Epithelial cell of esophagus (primary cell): ENCODE measurements around the gene SEMA6A.
"Not testable (repeated sequence)": the region's sequence is repeated elsewhere in the genome, so short reads cannot be mapped to it uniquely, and the experiment has no call there.

ENCODE experiments used
- DNase-seq: peaks from one replicate; pipeline ENCODE4 v3.0.0; 2010; ENCODE audit warnings: low read depth
- H3K4me3 ChIP-seq: 2 replicates; pipeline ENCODE4 v1.5.1; 2011; ENCODE audit warnings: mild to moderate bottlenecking, low read length, control low read depth
- TF ChIP-seq, protein P1 (sequence below): IDR thresholded peaks from 2 replicates; pipeline ENCODE4 v1.5.1; 2011; ENCODE audit warnings: low read depth, mild to moderate bottlenecking, low read length, control low read depth, inconsistent platforms; ENCODE audit not compliant: insufficient read depth; ENCODE audit errors: missing control alignments

SEMA6A gene

DNA sequence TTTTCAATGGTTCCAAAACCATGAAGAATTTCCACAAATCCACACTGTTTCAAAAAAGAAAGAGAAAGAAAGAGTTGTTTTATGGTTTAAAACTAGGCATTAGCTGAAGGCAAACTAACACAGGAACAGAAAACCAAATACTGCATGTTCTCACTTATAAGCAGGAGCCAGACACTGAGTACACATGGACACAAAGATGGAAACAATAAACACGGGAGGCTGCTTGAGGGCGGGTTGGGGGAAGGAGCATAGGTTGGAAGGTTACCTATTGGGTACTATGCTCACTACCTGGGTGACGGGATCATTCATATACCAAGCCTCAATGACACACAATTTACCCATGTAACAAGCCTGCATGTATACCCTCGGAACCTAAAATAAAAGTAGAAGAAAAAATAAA is 45.0 kb downstream of the SEMA6A start:
- no peak for DNase-seq
- TF ChIP-seq, protein P1, sequence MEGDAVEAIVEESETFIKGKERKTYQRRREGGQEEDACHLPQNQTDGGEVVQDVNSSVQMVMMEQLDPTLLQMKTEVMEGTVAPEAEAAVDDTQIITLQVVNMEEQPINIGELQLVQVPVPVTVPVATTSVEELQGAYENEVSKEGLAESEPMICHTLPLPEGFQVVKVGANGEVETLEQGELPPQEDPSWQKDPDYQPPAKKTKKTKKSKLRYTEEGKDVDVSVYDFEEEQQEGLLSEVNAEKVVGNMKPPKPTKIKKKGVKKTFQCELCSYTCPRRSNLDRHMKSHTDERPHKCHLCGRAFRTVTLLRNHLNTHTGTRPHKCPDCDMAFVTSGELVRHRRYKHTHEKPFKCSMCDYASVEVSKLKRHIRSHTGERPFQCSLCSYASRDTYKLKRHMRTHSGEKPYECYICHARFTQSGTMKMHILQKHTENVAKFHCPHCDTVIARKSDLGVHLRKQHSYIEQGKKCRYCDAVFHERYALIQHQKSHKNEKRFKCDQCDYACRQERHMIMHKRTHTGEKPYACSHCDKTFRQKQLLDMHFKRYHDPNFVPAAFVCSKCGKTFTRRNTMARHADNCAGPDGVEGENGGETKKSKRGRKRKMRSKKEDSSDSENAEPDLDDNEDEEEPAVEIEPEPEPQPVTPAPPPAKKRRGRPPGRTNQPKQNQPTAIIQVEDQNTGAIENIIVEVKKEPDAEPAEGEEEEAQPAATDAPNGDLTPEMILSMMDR: no peak
- no peak overlapping the region for H3K4me3 ChIP-seq

DNA sequence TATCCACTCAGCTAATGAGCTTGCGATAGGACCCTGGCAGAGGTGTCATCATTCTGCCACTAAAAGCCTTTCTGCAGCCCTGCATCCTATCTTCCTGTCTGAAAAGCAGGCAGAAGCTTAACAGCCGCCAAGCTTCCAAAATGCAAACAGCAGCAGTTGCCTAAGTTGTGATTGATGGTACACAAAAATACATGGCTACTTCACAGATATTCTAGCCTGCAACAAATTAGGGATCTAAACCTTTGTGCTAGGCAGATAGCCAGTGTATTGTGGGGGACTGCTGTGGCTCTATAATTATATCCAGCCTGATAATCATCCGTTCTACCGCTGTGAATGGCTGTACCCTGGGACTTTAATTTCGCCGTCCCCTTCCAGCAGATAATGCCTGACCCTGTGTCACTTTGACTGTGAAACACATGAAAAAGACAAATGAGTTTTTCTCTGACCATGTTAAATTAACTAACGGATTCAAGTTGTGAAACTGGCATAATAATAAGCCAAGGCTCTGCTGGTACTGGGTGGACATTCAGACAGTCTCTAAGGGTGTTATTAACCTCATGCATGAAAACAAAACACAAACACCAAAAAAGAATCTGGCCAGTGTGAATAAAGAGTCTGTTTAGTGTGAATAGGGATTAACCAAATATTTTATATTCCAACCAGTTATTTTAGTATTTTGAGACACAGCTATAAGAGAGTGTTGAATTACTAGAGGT is 45.9 kb downstream of the SEMA6A start:
- DNase-seq: no peak
- H3K4me3 ChIP-seq: no peak overlapping the region
- TF ChIP-seq, protein P1: no peak

DNA sequence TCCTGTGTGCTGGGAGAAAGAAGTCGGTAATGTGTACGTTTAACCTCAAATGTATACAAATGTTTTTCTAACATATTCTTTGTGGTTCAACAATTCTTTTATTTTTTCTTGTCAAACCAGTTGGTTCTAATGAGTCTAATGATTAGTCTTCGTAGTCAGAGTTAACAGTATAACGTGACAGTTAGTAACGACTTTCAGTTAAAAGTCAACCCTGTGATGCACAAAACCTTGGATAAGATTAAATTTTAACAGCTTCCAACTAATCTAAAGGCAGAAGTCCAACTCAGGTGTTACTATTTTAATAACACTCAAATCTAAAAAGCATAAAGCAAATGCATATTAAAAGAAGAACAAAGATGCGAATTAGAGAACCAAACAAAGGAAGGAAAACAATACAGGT is 47.0 kb downstream of the SEMA6A start:
- TF ChIP-seq, protein P1: no peak
- H3K4me3 ChIP-seq: no peak overlapping the region
- DNase-seq: no peak

DNA sequence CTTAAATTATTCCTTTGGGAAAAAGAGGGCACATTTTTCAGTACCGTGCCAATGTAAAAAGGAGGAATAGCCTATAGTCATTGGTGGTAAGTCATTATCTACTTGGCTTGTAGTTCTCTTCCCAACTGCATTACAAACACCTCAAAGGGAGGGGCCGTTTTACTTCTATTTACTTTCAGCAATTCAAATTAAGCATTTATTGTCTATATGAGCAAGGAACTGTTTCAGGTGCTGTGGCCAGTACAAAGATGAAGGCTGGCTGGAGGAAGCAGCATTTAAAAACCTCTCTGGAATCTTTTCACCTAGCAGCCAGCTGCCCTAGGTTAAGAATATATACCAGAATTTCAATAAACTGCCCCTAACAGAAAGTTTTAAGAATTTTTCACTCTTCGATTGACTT is 48.9 kb downstream of the SEMA6A start:
- no peak for DNase-seq
- H3K4me3 ChIP-seq: no peak overlapping the region
- TF ChIP-seq, protein P1: no peak

DNA sequence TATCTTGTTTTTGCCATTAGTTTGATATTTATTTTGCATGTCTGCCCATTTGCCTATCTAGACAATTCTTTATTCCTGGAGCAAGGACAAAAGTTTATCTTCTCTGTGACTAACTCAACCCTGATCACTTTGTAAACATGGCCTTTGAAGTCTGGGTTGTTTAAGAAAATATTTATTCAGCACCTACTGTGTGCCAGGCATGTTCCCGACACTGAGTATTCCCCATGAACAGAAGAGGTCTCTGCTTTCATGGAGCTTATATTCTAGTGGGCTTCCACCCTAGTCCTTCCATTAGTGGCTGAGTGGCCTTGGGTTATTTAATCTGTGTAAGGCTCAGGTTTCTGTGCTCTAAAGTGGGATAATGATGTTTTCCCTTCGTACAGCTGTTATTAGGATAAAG is 49.7 kb downstream of the SEMA6A start:
- H3K4me3 ChIP-seq: no peak overlapping the region
- TF ChIP-seq, protein P1: no peak
- DNase-seq: no peak

DNA sequence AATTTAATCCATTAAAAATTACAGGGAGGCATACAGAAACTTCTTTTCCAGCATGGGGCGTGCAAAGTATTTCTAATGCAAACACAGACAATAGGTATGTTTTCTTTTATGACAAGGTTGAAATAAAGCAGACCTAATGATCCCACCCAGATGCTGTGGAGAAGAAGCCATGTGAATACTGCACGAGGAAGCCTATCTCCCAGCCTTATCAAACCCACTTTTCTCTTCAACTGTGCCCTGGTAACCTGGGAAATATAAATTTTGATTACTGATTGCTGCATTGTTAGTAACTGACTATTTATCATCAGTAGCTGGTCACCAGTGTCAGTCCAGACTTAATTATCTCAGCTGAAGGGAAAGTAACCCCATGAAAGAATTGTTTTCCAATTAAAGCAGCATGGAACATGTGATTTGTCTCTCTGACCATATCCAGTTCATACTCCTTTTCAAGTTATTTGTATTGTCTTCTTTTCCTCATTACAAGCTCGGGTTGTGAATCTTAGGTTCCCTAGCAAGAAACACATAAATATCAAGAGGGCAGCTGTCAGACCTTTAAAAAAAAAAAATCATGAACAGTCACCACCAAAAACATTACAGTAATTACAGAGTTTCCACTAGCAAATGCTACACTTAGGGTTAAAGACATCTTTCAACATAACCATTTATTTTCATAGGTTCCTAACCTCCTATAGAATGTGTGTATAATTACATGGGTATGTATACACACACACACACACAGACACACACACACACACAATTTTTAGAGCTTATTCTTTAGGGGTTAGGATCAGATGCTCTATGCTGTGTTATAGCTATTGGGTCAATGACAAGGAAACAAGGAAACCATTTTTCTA is 50.3 kb downstream of the SEMA6A start:
- TF ChIP-seq, protein P1: no peak
- H3K4me3 ChIP-seq: no peak overlapping the region
- no peak for DNase-seq

DNA sequence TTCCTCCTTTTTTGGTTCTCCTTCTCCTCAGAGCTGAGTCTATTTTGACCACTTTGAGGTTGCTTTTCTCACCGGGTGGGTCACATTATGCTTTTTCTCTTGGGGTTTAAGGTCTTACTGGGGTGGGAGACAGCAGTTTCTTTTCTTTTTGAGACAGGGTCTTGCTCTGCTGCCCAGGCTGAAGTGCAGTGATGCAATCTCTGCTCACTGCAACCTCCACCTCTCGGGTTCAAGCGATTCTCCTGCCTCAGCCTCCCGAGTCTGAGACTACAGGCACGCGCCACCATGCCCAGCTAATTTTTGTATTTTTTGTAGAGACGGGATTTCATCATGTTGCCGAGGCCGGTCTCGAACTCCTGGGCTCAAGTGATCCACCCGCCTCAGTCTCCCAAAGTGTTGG is 51.4 kb downstream of the SEMA6A start:
- not testable (repeated sequence) for H3K4me3 ChIP-seq, DNase-seq
